OCI-M2 (cell line): Measurements from ENCODE around the gene SKAP1.
A peak's percentile ranks its signal among the peaks of the same experiment; 100 is the strongest.

Experiments used
- DNase-seq: peaks from one replicate; lab custom pipeline; 2025; ENCODE audit not compliant: unreplicated experiment; lab: John Stamatoyannopoulos, UW

SKAP1 gene

DNA sequence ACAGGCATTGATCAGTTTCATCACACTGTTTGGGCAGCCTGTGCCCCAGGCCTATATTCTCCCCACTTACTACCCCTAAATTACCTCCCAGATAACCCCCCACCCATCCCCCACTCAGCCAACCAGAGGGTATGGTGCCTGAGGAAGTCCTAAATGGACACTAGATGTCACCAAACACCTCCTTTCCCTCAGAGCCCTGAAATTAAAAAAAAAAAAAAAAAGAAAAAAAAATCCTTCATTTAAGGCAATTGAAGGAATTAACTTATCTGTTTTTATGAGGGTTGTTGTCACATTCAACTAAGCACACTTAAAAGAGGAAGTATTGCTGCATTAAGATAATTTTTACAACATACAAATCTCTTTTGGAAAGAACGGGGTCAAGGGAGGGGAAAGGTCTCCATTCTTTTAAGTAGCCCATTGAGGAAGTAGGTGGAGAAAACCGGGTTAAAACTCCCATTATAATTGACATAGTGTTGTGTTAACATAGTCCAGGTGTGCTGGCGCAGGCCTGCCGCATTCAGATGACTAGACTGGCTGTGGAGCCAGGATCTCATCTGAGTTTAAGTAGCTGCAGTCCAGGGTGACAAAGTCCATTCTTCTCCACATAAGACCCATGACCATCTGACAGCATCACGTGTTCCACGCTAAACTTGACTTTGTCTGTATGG is 276.2 kb downstream of the SKAP1 start:
- DNase-seq = no peak

- DNase-seq = no peak
Measured at GRCh38 chr17:48152289-48152688, 277.7 kb downstream of the SKAP1 start.

- DNase-seq = no peak
Measured at GRCh38 chr17:48151220-48151619, 278.8 kb downstream of the SKAP1 start.

GRCh38 chr17:48150597-48151001 is 279.4 kb downstream of the SKAP1 start:
- DNase-seq = no peak

DNA sequence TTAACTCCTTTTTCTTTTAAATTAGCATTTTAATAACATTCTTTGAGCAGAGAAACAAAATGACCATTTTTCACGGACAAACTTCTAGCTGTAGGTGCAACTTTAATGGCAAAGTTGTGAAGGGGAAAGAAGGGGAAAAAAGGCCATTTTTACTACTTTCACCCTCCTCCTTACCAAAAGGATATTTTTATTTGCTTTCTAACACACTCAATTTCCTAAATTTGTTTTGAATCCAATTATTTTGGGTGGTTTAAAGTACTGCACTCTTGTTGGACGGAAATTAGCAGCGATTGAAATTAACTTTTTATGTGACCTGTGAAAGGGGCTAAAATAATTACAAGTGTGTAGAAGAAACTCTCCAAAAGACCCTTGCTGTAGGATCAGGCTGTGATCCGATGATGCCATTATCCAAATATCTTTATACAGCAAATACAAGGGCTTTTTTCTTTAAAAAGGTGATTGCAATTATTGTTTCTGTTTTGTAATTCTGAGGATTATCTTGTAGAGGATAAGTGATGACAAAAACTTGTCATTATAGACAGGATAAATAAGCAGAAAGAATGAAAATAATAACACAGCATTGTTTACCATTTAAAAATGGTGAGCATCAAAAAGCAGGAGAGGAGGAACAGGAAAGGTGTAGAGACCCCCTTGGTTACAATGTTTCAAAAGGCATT is 280.1 kb downstream of the SKAP1 start:
- no peak for DNase-seq

GRCh38 chr17:48148854-48149786 is 280.9 kb downstream of the SKAP1 start:
- no peak for DNase-seq

DNA sequence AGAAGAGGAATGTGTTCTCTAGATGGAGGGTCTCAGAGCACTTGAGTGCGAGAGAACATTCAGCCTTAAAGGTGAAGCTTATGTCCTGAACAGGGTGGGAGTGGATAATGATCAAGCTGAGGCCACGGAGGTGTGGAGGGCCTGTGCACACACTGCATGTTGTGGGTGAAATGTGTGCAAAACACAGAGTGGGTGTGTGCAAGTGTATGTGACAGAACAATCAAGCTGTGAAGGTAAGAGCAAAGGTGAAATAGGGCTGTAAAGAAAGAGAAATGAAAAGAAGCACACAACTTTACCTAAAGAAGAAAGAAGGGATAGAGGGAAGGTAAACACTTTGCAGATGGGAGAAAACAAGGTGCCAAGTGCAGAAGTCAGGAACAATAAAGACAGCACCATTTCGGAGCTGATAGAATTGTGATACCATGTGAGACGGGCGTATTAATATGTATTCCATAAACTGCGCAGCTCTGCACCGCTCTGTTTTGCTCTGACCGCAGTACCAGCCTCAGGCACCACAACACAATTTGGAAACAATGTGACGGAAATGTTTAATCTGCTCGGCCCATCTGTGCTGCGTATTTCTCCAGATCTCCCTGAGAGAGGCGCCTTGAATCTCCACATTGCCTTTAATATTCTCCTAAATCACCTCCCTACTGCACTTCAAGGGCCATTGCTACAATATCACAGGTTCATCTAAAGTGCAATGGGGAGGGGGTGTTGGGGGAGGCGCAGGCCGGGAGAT is 281.8 kb downstream of the SKAP1 start:
- DNase-seq = no peak

DNA sequence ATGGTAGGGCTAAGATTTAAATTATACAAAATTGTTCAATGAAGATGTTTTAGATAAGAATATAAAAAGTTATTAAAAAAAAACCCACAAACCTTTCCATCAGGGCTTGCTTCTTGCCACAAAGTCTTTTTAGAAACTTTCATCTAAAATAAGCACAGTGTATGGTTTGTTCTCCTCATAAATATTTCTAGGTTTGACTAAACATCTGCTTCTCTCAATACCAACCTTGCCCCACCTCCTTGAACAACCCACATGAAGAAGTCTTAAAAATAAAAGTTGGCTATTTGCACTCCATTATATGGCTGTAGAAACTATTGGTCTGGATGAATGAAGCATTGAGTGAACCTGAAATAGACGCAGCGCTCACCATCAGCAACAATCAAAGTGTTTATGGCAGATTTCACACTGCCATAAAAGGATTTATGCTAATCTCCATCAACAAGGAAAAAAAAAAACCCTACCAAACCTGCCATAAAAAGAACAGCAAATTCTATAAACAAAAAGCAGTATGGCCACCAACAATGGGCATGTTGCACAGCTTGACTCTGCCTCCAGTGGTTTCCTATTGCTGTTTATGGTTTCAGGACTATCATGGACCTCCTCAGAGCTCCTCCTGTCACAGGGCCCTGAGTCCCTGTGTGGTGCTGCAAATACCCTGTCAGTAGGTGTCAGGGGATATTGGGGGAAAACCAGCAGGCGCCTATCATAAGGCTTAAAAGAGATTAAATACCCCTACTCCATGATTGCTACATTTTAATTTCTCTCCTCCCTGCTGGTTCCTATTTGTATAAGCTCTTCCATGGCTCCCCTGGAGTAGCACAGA is 284.8 kb downstream of the SKAP1 start:
- no peak for DNase-seq

GRCh38 chr17:48144231-48144630 is 285.8 kb downstream of the SKAP1 start:
- no peak for DNase-seq

- no peak for DNase-seq
Measured at GRCh38 chr17:48143629-48144028, 286.4 kb downstream of the SKAP1 start.

DNA sequence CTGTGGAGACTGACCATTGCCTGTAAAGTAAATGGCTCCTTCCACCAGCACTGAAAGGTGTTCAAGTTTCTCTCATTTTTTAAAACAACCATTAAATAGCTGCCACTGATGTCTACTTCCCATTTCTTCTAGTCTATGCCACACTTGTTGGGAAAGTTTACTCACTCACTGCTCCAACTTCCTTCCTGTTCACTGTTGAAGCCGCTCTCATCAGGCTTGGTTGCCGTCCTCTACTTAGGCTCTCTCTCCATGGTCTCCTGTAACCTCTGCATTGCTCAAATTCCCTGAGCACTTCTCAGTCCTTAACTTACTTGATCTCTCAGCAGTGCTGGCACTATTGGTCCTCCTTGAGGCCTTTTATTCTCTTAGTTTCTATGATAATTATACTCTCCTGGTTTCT is 290.1 kb downstream of the SKAP1 start:
- DNase-seq = no peak

DNA sequence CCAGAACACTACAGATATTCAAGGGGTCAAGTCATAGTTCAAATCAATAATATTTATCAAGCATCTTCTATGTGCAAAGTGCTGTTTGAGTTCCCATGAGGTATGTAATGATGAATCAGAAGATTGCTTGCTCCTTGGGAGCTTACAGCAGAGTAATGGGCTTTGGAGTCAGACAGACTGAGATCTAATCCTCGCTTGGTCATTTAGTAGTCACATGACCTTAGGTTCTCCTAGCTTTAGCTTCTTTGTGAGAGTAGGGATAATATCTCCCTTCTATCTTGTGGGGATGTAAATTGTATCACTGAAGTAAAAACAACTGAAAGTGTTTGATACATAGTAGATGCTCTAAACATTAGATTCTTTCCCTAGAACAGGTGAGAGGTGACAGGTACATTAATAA is 292.4 kb downstream of the SKAP1 start:
- DNase-seq = no peak

DNA sequence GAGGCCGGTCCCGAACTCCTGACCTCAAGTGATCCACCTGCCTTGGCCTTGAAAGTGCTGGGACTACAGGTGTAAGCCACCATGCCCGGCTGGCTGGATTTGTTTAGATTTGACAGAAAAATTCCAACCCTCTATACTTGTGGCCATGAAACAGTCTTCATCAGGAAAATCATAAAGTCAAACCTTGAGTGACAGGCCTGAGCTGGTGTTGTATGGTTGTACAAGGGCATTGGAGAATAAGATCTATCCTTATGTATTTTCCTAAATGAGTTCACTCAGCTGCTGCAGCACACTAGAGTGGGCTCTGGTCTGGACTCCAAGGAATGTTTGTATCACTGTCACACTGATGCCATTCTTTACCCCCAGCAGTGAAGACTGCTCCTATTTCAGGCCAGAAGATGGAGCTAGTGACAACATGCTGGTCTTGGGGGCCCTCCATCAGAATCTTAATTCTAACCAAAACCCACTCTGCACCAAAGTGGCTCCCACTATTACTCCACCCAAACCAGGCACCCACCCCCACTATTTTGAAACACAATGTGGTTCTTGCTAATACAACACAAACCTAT is 295.0 kb downstream of the SKAP1 start:
- no peak for DNase-seq

DNA sequence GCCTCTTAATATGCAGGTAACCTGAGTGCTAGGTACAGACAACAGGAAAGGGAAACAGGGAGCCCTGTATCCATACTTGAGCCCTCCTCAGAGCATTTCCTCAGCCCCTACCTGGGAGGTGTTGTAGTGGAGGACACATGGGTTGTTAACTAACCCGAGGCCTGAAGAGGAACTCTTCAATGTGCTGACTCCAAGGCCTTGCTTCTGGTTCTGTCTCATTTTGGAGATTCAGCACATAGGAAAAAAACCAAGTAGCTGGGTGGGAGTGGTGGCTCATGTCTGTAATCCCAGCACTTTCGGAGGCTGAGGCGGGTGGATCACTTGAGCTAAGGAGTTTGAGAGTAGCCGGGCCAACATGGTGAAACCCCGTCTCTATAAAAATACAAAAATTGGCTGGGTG is 297.6 kb downstream of the SKAP1 start:
- DNase-seq = no peak

DNA sequence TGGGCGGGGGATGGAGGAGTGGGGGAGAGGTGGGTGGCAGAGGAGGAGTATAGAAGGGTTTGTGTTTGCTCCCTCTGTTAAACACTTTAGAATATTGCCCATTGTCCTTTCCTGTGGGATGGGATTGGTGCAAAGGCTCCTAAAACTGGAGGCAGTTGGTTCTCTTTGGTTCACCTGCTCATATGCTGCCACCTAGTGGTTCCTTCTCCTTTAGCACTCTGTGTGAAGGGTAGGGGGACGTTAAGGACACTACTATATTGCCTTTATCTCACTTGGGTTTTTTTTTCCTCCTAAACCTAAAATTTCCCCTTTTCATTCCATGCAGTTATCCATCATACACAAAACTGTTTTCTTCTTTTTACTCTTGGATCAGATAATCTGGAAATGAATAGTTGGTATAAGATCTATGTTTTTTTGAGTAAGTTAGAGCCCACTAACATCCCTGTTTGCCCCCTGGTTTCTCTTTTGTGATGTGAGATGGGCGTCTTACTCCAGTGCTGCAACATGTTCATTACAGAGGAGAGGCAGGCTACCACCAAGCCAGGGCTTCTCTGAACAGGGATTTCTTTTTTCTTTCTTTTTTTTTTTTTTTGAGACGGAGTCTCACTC is 298.7 kb downstream of the SKAP1 start:
- DNase-seq = peak; percentile 59

- no peak for DNase-seq
Measured at GRCh38 chr17:48129981-48130380, 300.0 kb downstream of the SKAP1 start.

- DNase-seq = no peak
Measured at GRCh38 chr17:48128400-48128799, 301.6 kb downstream of the SKAP1 start.

- DNase-seq = no peak
Measured at GRCh38 chr17:48127371-48128051, 302.5 kb downstream of the SKAP1 start.

- no peak for DNase-seq
Measured at GRCh38 chr17:48126532-48126850, 303.5 kb downstream of the SKAP1 start.
